Pancreas (tissue), 10 donors: ENCODE results near the gene LCE1A. TPM values are rescaled to one million over a fixed set of nuclear protein-coding genes. Genes with fewer than 3 reads are reported as not detected.

Experiments
- ATAC-seq, 4 donors: fragments of 200-7000 bp; cut with Tn5 transposase; one replicate each; pipeline versions ENCODE4 v1.8.0 to v1.9.1; 2020; ENCODE audit warnings: mild to moderate bottlenecking in 4 of 4, moderate library complexity in 4 of 4
- DNase-seq, 6 donors: peaks; one replicate each; pipeline ENCODE4 v3.0.0-alpha.2; 2020
- FAIRE-seq: peaks from 2 replicates; lab custom pipeline; 2012; peaks lifted over from hg19 to GRCh38; lab: Jason Lieb, UNC
- H3K27ac ChIP-seq, 4 donors: fragments of 200-600 bp; sonication (generic); 1 replicate in 3 of 4; 2 replicates in 1 of 4; pipeline versions ENCODE4 v1.5.0 to v1.8.0; 2020
- H3K27me3 ChIP-seq, 4 donors: fragments of 200-600 bp; one replicate each; pipeline ENCODE4 v1.8.0; 2021
- H3K36me3 ChIP-seq, 3 donors: fragments of 200-600 bp; sonication (generic) in 1 of 3; one replicate each; pipeline versions ENCODE4 v1.5.0 to v1.8.0; 2020 to 2021
- H3K4me1 ChIP-seq, 3 donors: fragments of 200-600 bp; one replicate each; pipeline ENCODE4 v1.8.0; 2021
- H3K4me3 ChIP-seq, 4 donors: fragments of 200-600 bp; sonication (generic) in 2 of 4; one replicate each; pipeline versions ENCODE4 v1.5.0 to v1.8.0; 2020 to 2021
- H3K9me3 ChIP-seq, 4 donors: fragments of 200-600 bp; one replicate each; pipeline ENCODE4 v1.8.0; 2021
- WGBS, 2 donors: extraction: QIAGEN DNeasy Blood & Tissue Kit; methylation state at CpG; one replicate each; pipeline ENCODE4 v1.1.7; 2013; 5-methylcytosine and 5-hydroxymethylcytosine counted together
- intact Hi-C, 3 donors: fragments of 100-400 bp; cut with DNase I; formaldehyde crosslinking; loops; one replicate each; pipeline versions ENCODE4 v1.11.1 to v1.14.2; 2022
- polyA plus RNA-seq, 2 donors: library from polyadenylated mRNA; stranded (reverse); fragments of 200-250 nt; gene quantifications; one replicate each; pipeline ENCODE4 v1.2.3, GENCODE V29; 2013
- total RNA-seq, 6 donors: library from RNA; stranded (reverse); fragmentation: NEBNext Ultra II Directional in 4 of 6; extraction: Animal tissue kit (Norgen Biotek cat#: 25700) in 4 of 6; gene quantifications; one replicate each; pipeline versions ENCODE4 v1.2.1 to v1.2.4, GENCODE V29; 2021 to 2023
- TF ChIP-seq, protein P1 (sequence below), 4 donors: fragments of 200-600 bp; sonication (generic) in 3 of 4; IDR thresholded peaks; one replicate each; pipeline versions ENCODE4 v1.5.0 to v1.8.0; 2021; ENCODE audit warnings: antibody characterized with exemption in 4 of 4
- donor health status: healthy with polysubstance abuse.
- donor health status: DM: no; HTN: no; CAD: no; lungs with moderate emphysema.
- donor health status: DM: no; HTN: no; CAD: no.
- donor health status: control.
- donor health status: control.
- donor health status: Bipolar disorder and iron deficiency.
- donor health status: DM: yes; HTN: yes; CAD: no.
- donor health status: DM: no; HTN: no; CAD: no.
- donor health status: DM: no; HTN: no; CAD: no.
- donor health status: DM: yes; HTN: yes; CAD: no.

LCE1A gene
- total and polyA plus RNA-seq, 8 donors = not detected

DNA sequence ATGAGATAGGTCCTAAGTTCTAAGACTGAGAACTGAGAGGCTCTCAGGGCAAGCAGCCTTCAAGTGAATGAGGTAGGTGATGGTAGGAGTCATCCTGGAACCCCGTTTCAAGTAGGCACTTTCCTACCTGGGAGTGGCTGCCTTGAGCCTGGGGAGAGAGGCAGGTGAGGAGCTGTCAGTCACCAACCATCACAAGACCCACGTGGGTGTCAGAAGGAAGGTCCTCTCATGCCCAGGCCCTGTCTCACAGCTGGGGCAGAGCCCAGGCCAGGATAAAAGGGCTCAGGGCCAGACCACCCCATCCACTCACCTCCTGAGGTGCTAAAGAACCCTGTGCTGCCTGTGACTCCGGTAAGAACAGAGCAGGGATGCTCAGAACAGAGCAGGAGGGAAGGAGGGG is 30.9 kb upstream of the LCE1A start, which contains the start of gene LCE1D:
Gene LCE1D (plus strand): TSS at position 301 of the 400 bp plus-strand sequence. CDS start 1,074 bp downstream, outside the sequence.
- peaks cover 0 to 3% (median 0%) of the 10 kb centered on the region in 4 donors for H3K27me3 ChIP-seq
- DNase-seq = no peak
- FAIRE-seq = no peak
- ATAC-seq = no peak
- no peak within 1 kb of the TSS for H3K4me3 ChIP-seq
- 25 to 33% methylated on average over 3 of the region's 3 CpGs for WGBS, 2 donors
- H3K4me1 ChIP-seq = no peaks in the 10 kb centered on the region
- H3K36me3 ChIP-seq = no peaks in the 10 kb centered on the region
- no peaks in the 10 kb centered on the region for H3K9me3 ChIP-seq
- intact Hi-C loops = no loop called here
- TF ChIP-seq, protein P1, sequence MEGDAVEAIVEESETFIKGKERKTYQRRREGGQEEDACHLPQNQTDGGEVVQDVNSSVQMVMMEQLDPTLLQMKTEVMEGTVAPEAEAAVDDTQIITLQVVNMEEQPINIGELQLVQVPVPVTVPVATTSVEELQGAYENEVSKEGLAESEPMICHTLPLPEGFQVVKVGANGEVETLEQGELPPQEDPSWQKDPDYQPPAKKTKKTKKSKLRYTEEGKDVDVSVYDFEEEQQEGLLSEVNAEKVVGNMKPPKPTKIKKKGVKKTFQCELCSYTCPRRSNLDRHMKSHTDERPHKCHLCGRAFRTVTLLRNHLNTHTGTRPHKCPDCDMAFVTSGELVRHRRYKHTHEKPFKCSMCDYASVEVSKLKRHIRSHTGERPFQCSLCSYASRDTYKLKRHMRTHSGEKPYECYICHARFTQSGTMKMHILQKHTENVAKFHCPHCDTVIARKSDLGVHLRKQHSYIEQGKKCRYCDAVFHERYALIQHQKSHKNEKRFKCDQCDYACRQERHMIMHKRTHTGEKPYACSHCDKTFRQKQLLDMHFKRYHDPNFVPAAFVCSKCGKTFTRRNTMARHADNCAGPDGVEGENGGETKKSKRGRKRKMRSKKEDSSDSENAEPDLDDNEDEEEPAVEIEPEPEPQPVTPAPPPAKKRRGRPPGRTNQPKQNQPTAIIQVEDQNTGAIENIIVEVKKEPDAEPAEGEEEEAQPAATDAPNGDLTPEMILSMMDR (IDR thresholded peaks at IDR 0.05) = no peak
- H3K27ac ChIP-seq = no peak within 1 kb of the TSS

DNA sequence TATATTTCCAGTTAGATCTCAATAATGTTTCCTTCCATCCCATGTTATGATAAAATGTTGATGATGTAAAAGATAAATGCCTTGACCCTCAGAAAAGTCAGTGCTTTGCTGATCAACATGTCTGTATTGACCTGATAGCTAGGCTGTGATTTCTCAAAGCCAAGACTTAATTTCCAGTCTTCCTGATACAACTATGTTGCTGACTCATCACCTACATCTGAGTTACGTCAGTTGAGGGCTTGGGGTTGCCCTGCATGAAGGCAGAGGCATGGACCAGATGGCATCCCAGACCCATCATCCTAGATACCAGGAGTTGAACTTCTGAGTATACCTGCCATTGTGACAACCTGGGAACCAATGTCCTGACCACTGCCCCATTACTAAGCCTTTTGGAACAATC is 25.9 kb upstream of the LCE1A start:
- no peaks in the 10 kb centered on the region for H3K4me1 ChIP-seq
- peaks cover 0 to 3% (median 0%) of the 10 kb centered on the region in 4 donors for H3K27me3 ChIP-seq
- H3K4me3 ChIP-seq = no peak overlapping the region
- H3K36me3 ChIP-seq = no peaks in the 10 kb centered on the region
- intact Hi-C loops = no loop called here
- WGBS, 2 donors = 45 to 48% methylated on average over 1 of the region's 1 CpG
- no peak for ATAC-seq
- no peak for FAIRE-seq
- TF ChIP-seq, protein P1 (IDR thresholded peaks at IDR 0.05) = no peak
- no peak overlapping the region for H3K27ac ChIP-seq
- H3K9me3 ChIP-seq = no peaks in the 10 kb centered on the region
- no peak for DNase-seq

DNA sequence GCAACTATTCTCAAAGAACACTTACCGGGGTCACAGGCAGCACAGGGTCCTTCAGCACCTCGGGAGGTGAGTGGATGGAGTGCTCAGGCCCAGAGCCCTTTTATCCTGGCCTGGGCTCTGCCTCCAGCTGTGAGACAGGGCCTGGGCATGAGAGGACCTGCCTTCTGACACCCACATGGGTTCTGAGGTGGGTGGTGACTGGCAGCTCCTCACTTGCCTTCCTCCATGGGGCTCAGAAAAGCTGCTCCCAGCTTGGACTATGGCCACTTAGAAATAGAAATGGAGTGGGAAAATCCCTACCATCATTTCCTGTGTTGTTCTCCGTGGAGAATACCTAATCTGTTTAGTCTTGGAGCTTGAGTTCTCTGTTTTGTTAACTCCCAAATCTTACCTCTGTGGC is 20.7 kb upstream of the LCE1A start, which contains the start of gene LCE1C:
Gene LCE1C (minus strand): TSS at position 76 of the 400 bp plus-strand sequence. CDS start 1,173 bp downstream, outside the sequence.
- ATAC-seq (no peak), FAIRE-seq (no peak), DNase-seq (no peak)
- Histone ChIP-seq H3K27ac (no peak within 1 kb of the TSS), H3K4me1 (no peaks in the 10 kb centered on the region), H3K4me3 (no peak within 1 kb of the TSS), H3K36me3 (no peaks in the 10 kb centered on the region), H3K9me3 (no peaks in the 10 kb centered on the region), H3K27me3 (no peaks in the 10 kb centered on the region)
- TF ChIP-seq, protein P1 (IDR thresholded peaks at IDR 0.05) = no peak
- WGBS, 2 donors = 49 to 51% methylated on average over 3 of the region's 3 CpGs
- intact Hi-C loops = no loop called here

DNA sequence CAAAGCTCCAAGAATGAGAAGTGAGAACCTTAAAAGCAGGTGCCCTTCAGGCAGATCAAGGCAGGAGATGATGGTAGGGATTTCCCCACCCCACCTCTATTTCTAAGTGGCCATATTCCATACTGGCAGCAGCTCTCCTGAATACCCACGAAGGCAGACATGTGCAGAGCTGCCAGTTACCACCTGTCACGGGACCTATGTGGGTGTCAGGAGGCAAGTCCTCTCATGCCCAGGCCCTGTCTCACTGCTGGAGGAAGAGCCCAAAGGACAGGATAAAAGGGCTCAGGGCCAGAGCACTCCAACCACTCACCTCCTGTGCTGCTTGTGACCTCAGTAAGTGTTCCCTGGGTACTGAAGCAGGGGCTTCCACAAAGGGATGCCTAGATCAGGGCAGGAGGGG is 16.2 kb upstream of the LCE1A start:
- 64 to 67% methylated on average over 2 of the region's 2 CpGs for WGBS, 2 donors
- FAIRE-seq (no peak), DNase-seq (no peak), ATAC-seq (no peak)
- TF ChIP-seq, protein P1 (IDR thresholded peaks at IDR 0.05) = no peak
- Histone ChIP-seq H3K4me1 (no peaks in the 10 kb centered on the region), H3K27me3 (no peaks in the 10 kb centered on the region), H3K4me3 (no peak overlapping the region), H3K36me3 (no peaks in the 10 kb centered on the region), H3K27ac (no peak overlapping the region), H3K9me3 (no peaks in the 10 kb centered on the region)
- intact Hi-C loops = no loop called here

DNA sequence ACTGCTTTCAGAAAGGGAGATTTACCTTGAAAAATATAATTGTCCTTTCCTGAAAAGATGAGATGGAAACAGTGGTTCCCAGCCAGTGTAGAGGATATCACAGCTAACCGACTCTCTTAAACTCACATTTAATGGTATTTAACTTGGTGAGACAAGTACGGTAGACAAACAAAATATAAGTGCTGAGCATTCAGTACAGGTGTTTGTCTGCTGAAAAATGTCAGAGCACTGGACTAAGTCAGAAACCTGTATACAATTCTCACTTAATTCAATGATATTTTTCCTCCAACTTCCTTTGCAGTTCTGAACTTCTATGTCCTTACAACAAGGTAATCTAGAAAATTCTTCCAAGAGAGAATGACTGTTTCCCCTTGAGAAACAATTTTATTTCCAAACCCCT is 15.6 kb upstream of the LCE1A start, which contains the start of gene LCE1B:
Gene LCE1B (plus strand): TSS at position 301 of the 400 bp plus-strand sequence. CDS start 476 bp downstream, outside the sequence.
- H3K27ac ChIP-seq = no peak within 1 kb of the TSS
- no peak for FAIRE-seq

More for the DNA sequence above, 15.6 kb upstream of the LCE1A start, which contains the start of gene LCE1B:
- H3K27me3 ChIP-seq = no peaks in the 10 kb centered on the region
- ATAC-seq = no peak
- no peak for DNase-seq
- intact Hi-C loops = no loop called here
- no peaks in the 10 kb centered on the region for H3K4me1 ChIP-seq
- H3K4me3 ChIP-seq = no peak within 1 kb of the TSS
- H3K9me3 ChIP-seq = no peaks in the 10 kb centered on the region
- H3K36me3 ChIP-seq = no peaks in the 10 kb centered on the region
- WGBS, 2 donors = 64 to 77% methylated on average over 2 of the region's 2 CpGs
- TF ChIP-seq, protein P1 (IDR thresholded peaks at IDR 0.05) = no peak
